Stimulated activated naive CD8-positive, alpha-beta T cell treated with anti-CD3 and anti-CD28 coated beads, Interleukin-15, amount 100 ng/mL, for 72 hours (primary cell): Measurements from ENCODE around the gene KCNG4.
A peak's percentile ranks its signal among the peaks of the same experiment; 100 is the strongest.

Experiments
- ATAC-seq: fragments of 150-1000 bp; cut with Tn5 transposase; 2 replicates; pipeline ENCODE4 v1.10.0; 2021; ENCODE audit warnings: mild to moderate bottlenecking, moderate library complexity
- DNase-seq, 2 donors: peaks; one replicate each; pipeline ENCODE4 v3.0.0; 2021 to 2022
- H3K27ac Mint-ChIP-seq, 2 donors: one replicate each; pipeline ENCODE4 v1.8.0; 2022; ENCODE audit warnings: mild to moderate bottlenecking in 2 of 2, mixed read lengths in 2 of 2, moderate library complexity in 2 of 2
- H3K27me3 Mint-ChIP-seq: one replicate; pipeline ENCODE4 v1.8.0; 2022; ENCODE audit warnings: mixed read lengths
- H3K4me1 Mint-ChIP-seq: one replicate; pipeline ENCODE4 v1.8.0; 2022; ENCODE audit warnings: mild to moderate bottlenecking, mixed read lengths
- H3K4me3 Mint-ChIP-seq, 2 donors: one replicate each; pipeline ENCODE4 v1.8.0; 2022; ENCODE audit warnings: mild to moderate bottlenecking in 2 of 2, mixed read lengths in 2 of 2, moderate library complexity in 1 of 2
- H3K9me3 Mint-ChIP-seq, 2 donors: one replicate each; pipeline ENCODE4 v1.8.0; 2022; ENCODE audit warnings: mixed read lengths in 2 of 2

The KCNG4 gene

GRCh38 chr16:84178146-84178765 lies 61.6 kb downstream of the KCNG4 start:
- DNase-seq: no peak
- peak overlapping the region; percentile 19 to 29 for H3K27ac Mint-ChIP-seq
- no peak overlapping the region for H3K4me3 Mint-ChIP-seq
- H3K27me3 Mint-ChIP-seq: peaks cover 7% of the 10 kb centered on the region
- no peak for ATAC-seq
- H3K4me1 Mint-ChIP-seq: peaks cover 29% of the 10 kb centered on the region
- no peaks in the 10 kb centered on the region for H3K9me3 Mint-ChIP-seq

- Mint-ChIP-seq H3K4me1 (peaks cover 27% of the 10 kb centered on the region), H3K27me3 (peaks cover 7% of the 10 kb centered on the region), H3K27ac (peak overlapping the region; percentile 19 to 29), H3K4me3 (no peak overlapping the region), H3K9me3 (no peaks in the 10 kb centered on the region)
- ATAC-seq (no peak), DNase-seq (no peak)
Observed at GRCh38 chr16:84177741-84178073, 62.1 kb downstream of the KCNG4 start.

GRCh38 chr16:84176192-84177053 lies 63.4 kb downstream of the KCNG4 start:
- Mint-ChIP-seq H3K27ac (peak overlapping the region in 1 of 2 donors; percentile 19), H3K4me3 (no peak overlapping the region)

GRCh38 chr16:84175350-84176081 lies 64.3 kb downstream of the KCNG4 start:
- peak overlapping the region in 1 of 2 donors; percentile 28 for H3K4me3 Mint-ChIP-seq
- H3K27me3 Mint-ChIP-seq: peaks cover 7% of the 10 kb centered on the region
- peak; percentile 63 to 64 for DNase-seq
- H3K27ac Mint-ChIP-seq: no peak overlapping the region
- H3K9me3 Mint-ChIP-seq: no peaks in the 10 kb centered on the region
- H3K4me1 Mint-ChIP-seq: peaks cover 27% of the 10 kb centered on the region
- ATAC-seq: peak; percentile 88

More at GRCh38 chr16:84176192-84177053, 63.4 kb downstream of the KCNG4 start:
- H3K4me1 Mint-ChIP-seq: peaks cover 27% of the 10 kb centered on the region
- DNase-seq (no peak), ATAC-seq (no peak)
- H3K9me3 Mint-ChIP-seq: no peaks in the 10 kb centered on the region
- peaks cover 7% of the 10 kb centered on the region for H3K27me3 Mint-ChIP-seq

- Mint-ChIP-seq H3K27me3 (peaks cover 17% of the 10 kb centered on the region), H3K4me1 (peaks cover 27% of the 10 kb centered on the region), H3K4me3 (no peak overlapping the region), H3K9me3 (no peaks in the 10 kb centered on the region), H3K27ac (no peak overlapping the region)
- ATAC-seq (no peak), DNase-seq (no peak)
Observed at GRCh38 chr16:84174396-84174795, 65.4 kb downstream of the KCNG4 start.

GRCh38 chr16:84169765-84170310 lies 70.0 kb downstream of the KCNG4 start:
- H3K4me3 Mint-ChIP-seq: no peak overlapping the region
- peak overlapping the region; percentile 29 to 40 for H3K27ac Mint-ChIP-seq
- H3K4me1 Mint-ChIP-seq: peaks cover 5% of the 10 kb centered on the region
- no peak for DNase-seq
- H3K27me3 Mint-ChIP-seq: peaks cover 28% of the 10 kb centered on the region
- no peak for ATAC-seq
- H3K9me3 Mint-ChIP-seq: no peaks in the 10 kb centered on the region
